Stimulated activated CD8-positive, alpha-beta memory T cell treated with anti-CD3 and anti-CD28 coated beads, Interleukin-2, amount 100 ng/mL, for 1 hour (primary cell): Measurements from ENCODE around the gene TOR1A.

ENCODE experiments used
- DNase-seq, 2 donors: peaks; one replicate each; pipeline ENCODE4 v3.0.0-alpha.2; 2020; ENCODE audit warnings: low read depth in 2 of 2

The TOR1A gene, protein sequence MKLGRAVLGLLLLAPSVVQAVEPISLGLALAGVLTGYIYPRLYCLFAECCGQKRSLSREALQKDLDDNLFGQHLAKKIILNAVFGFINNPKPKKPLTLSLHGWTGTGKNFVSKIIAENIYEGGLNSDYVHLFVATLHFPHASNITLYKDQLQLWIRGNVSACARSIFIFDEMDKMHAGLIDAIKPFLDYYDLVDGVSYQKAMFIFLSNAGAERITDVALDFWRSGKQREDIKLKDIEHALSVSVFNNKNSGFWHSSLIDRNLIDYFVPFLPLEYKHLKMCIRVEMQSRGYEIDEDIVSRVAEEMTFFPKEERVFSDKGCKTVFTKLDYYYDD

DNA sequence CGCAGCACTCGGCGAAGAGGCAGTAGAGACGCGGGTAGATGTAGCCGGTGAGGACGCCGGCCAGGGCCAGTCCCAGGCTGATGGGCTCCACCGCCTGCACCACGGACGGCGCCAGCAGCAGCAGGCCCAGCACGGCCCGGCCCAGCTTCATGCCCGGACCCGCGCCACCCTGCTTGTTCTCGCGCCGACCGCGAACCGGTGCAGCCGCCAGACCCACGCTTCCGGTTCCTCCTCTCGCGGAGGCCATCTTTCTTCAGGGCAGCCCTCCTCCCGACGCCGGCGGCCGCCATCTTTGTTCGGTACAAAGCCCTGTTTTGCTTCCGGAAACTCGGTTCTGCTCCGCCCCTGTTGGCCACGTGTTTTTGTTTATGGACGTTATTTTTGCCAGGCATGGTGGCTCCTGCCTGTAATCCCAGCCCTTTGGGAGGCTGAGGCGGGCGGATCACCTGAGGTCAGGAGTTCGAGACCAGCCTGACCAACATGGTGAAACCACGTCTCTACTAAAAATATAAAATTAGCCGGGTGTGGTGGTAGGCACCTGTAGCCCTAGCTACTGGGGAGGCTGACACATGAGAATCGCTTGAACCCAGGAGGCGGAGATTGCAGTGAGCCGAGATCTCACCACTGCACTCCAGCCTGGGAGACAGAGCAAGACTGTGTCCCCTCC, at the start of gene TOR1A:
Gene TOR1A (minus strand): TSS at position 202 of the 667 bp plus-strand sequence. CDS start 51 bp downstream, at position 151.
- DNase-seq, result peak; percentile 83 to 86

DNA sequence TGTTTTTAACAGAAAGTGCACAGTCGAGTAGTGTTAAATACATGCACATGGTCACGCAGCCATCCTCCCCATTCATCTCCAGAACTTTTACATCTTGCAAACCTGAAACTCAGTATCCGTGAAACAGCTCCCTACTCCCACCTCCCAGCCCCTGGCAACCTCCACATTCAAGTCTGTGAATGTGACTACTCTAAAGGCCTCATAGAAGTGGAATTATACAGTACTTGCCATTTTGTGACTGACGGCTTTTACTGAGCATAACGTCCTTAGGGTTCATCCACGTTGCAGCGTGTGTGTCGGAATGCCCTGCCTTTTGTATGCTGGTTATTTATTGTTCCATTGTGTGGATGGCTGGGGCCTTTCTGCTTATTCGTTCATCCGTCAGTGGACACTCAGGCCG, 47.1 kb upstream of the TOR1A start:
- no peak for DNase-seq

DNA sequence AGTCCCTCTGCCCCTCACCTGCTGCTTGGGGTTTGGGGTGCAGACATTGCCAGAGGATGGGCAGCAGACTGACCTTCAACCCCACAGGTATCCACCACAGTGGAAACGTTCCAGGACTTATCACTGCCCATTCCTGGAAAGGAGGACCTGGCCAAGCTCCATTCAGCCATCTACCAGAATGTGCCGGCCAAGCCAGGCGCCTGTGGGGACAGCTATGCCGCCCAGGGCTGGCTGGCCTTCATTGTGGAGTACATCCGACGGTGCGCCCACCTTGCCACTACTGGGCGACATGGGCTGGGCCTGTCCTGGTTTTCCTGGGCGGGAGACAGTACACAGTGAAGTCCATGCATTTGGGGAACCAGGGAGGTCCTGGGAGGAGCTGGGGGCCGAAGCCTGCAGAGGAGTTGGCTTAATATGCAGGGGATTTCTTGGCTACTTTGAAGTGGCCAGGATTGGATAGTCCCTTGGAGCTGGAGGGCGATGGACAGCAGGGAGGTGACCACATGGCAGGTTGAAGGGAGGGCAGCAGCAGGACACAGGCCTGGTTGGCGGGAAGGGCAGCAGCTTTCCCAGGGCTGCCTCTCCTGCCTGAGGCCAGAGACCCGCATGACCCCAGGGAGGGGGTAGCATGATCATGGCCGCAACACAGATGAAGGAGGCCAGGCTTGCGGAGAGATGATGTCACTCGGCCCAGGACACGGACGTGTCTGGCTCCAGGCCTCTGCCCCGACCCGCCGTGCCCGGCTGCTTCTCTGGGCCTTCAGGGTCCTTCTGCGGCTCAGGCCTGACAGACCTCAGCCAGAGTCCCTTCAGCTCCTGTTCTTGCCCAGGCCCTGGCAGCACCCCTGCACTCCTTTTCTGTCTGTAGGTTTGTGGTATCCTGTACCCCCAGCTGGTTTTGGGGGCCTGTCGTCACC, 45.9 kb upstream of the TOR1A start:
- DNase-seq, result no peak

DNA sequence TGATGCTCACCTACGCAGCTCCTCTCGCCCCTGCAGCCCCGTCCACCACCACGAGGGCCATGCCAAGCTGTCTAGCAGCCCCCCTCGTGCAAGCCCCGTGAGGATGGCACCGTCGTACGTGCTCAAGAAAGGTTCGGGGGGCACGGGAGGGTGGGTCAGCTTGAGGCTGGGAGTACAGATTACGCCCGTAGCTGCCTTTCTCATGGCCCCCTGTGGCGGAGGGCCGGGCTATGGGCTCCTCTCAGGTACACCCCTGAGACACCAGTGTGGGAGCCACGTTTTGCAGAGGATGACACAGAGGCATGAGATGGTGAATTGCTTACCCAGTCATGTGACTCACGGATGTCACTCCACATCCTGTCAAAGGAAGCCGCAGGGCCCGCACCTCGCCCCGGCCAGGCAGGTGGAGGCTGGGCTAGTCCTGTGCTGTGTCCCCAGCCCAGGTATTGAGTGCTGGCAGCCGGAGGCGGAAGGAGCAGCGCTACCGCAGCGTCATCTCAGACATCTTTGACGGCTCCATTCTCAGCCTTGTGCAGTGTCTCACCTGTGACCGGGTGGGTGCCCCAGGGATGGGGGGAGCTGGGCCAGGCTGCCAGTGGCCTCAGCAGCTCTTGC, 45.0 kb upstream of the TOR1A start:
- peak; percentile 77 to 78 for DNase-seq

DNA sequence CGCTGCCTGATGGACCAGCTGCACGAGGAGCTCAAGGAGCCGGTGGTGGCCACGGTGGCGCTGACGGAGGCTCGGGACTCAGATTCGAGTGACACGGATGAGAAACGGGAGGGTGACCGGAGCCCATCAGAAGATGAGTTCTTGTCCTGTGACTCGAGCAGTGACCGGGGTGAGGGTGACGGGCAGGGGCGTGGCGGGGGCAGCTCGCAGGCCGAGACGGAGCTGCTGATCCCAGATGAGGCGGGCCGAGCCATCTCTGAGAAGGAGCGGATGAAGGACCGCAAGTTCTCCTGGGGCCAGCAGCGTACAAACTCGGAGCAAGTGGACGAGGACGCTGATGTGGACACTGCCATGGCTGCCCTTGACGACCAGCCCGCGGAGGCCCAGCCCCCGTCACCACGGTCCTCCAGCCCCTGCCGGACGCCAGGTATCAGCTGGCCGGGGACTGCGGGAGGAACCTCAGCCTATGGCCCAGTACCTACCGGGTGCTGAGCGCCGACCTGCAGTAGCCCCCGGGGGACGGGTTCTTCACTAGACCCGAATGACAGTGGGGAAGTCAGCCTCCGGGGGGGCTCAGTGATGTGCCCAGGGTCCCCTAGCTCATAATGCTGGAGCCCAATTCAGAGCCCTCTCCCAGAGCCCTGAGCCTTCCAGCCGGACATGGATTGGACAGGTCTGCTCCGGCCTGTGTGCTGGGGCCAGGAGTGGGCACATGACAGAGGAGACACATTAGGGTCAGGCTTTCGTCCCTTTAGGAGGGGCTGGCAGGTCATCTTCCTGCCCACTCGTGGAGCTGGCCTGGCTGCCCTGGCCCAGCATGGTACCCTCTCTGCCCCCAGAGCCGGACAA, 44.3 kb upstream of the TOR1A start:
- no peak for DNase-seq

DNA sequence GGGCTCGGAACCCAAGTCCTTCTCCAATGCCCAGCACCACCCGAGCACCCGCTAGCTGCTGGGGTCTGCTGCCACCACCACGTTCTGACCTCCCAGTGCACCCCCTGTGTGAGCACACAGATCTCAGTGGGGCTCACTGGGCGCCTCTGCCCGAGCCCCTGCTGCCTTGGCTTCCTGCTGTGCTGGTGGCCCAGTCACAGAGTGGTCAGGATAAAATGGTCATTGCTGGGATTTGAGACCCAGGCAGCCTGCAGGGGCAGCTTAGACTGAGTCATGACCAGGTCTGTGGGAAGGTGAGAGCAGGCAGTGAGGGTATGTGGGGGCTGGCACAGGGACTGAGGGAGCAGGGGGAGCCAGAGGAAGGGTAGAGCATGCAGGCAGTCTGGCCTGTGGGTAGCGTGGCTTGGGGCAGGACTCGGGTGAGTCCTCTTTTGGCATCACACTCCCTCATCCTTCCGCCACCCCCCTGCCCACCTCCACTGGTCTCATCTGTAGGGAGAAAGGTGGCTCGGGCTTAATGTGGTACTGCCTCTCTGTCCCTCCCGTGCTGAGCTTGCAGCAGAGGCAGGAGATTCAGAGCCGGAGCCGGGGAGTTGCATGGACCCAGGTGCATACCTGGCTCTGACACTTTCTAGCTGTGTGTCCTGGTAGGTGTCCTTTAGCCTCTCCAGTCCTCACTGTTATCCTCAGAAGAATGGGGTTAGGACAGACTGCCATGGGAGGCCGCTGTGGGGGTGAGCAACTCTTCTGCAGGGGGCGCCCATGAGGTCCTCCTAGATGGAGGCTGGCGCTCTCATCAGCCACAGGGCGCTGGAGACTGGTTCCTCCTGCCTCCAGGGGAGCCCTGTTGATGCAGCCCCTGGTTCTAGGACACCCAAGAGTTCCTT, 43.4 kb upstream of the TOR1A start:
- no peak for DNase-seq

DNA sequence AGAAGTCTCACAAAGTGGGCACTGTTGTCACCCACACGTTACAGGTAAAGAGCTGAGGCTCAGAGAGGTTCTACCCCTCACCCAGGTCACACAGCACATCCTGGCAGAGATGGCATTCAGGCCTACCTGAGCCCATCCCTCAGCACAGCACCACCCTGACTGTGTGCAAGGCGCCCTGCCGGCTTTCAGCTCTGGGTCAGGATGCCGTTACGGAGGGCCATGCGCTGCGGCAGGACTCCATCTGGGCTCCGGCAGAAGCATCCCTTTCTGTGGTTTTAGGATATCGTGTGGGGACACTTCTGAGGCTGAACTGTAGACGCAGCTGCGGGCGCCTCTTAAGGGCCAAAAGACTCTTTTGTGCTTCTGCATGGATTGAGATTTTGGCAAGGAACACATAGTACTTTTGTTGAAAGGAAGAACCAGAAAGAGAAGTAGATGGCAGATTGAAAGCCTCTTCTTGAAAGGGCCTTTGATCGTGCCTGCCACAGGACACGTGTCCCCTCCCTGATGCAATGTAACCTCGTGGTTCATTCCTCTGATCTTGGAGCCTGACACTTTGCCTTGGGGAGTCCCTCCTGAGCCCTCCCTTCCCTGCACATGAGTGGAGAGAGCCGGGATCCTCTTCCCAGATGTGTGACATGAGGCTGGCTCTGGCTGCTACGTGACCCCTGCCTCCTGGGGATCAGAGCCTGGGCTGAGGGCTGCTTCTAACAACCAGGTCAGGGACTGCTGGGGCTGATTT, 42.6 kb upstream of the TOR1A start:
- DNase-seq, result no peak

DNA sequence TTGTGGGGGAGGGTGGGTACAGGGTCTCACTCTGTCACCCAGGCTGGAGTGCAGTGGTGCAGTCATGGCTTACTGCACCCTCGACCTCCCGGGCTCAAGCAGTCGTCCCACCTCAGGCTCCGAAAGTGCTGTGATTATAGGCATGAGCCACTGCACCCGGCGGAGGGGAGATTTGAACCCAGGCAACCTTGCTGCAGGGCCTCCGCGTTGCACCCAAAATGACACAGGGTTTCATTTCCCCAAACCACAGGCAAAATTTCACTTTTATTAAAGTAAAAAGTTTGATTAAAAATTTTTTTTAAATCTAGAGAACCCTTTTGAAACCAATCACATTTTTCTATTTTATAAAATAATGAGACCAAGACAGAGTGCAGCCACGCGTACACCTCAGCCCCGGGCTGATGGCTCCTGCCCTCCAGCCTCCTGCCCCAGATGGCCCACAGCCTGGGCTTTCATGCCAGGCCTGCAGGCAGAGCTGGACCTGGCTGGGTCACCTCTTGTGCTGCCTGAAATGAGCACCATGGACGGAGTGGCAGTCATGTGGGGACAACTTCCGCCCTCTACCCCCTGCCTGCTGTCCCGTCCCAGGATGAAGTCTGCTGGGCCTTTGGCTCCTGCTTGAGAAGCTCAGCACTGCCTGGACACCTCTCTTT, 41.9 kb upstream of the TOR1A start:
- DNase-seq, result no peak

DNA sequence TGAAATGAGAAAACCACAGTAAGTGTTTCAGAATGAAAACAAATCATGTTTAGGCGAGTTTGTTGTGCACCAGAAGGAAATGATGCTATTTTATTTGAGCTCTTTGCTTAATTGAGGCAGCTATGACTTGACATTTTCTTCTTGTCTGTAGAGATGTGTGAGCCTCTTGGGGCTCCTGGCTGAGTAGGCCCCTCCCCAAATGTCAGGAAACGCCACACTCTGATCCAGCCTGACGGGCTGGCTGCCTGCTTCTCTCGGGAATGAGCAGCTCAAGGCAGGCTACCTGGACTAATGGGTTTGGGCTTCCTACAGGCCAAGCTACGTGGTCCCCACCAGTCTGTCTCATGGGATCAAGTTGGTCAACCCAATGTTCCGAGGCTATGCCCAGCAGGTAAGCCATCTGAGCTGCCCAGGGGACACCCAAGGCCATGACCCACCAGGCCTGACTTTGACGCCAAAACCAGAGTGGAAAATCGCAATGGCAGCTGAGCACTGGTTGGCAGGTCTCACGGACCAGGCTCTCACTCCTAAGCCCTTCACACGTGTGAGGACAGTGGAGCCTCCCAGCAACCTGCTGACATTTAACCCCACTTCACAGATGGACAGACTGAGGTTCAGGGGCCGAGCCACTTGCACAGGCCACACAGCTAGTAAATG, 41.2 kb upstream of the TOR1A start:
- DNase-seq, result no peak

DNA sequence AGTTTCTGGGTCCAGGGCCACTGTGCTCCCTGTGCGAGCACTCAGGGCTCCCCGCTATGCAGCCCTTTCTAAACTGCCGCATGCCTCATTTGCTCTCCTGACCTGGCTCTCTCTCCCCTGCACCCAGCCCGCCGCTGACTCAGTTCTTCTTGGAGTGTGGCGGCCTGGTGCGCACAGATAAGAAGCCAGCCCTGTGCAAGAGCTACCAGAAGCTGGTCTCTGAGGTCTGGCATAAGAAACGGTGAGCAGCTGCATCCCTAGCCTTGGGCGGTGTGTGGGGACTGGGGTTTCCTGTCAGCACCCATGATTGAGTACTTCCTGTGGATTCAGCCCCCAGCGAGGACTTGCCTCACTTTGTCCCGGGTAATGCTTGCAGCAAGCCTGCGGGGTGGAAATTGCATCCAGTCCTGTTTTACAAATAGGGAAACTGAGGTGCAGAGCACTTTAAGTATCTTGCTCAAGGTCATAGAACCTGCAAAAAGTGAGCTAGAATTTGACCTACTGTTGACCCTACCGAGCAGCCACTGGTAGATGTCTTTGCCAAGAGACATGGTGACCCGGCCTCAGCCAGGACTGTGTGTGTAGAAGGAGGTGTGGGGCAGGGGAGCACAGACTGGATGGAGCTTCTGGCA, 39.2 kb upstream of the TOR1A start:
- peak; percentile 31 to 55 for DNase-seq

DNA sequence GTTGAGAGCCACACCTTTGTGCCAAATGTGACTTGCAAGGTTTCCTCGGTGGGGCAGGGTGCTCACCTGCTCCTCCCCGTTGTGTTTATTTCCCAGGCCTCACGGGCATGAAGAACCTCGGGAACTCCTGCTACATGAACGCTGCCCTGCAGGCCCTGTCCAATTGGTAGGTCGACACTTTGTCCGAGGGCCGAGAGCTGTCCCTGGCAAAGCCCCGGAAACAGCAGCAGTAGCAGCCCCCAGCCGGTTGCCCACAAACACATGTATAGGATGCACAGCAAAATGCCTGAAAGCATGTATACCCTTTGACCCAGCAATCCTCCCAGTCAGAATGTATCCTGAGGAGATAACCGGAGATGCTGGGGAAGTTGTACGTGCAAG, 37.5 kb upstream of the TOR1A start:
- no peak for DNase-seq

DNA sequence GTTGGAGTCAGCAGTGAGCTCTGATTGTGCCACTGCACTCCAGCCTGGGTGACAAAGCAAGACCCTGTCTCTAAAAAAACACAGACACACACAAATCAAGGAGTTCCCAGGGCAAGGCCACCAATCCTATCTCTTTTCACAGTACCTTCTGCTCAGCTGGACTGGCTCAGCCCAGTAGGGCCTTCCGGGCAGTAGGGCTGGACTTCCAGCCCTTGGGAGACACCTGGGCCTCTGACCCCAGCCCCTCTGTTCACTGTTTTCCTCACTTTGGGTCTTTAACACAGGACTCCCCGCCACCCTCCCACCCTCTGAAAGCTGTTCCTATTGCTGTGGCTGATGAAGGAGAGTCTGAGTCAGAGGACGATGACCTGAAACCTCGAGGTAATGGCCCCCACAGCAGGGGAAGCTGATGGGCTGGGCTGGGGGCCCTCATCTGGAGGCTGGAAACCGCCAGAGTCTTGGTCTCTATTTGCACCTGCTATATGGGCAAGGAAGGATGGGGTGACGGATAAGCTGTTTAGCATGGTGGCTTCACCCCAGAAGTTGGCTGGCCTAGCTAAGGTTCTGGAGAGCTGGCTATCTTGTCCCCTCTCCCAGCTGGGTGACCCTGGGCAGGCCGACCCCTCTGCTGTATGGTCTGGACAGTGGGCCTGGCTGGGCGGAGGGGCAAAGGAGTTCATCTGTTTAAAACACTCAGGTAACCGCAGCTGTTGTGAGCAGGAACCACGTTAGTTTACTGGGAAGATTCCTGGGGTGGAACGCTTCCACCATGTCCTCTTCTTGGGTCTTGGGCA, 36.9 kb upstream of the TOR1A start:
- no peak for DNase-seq

DNA sequence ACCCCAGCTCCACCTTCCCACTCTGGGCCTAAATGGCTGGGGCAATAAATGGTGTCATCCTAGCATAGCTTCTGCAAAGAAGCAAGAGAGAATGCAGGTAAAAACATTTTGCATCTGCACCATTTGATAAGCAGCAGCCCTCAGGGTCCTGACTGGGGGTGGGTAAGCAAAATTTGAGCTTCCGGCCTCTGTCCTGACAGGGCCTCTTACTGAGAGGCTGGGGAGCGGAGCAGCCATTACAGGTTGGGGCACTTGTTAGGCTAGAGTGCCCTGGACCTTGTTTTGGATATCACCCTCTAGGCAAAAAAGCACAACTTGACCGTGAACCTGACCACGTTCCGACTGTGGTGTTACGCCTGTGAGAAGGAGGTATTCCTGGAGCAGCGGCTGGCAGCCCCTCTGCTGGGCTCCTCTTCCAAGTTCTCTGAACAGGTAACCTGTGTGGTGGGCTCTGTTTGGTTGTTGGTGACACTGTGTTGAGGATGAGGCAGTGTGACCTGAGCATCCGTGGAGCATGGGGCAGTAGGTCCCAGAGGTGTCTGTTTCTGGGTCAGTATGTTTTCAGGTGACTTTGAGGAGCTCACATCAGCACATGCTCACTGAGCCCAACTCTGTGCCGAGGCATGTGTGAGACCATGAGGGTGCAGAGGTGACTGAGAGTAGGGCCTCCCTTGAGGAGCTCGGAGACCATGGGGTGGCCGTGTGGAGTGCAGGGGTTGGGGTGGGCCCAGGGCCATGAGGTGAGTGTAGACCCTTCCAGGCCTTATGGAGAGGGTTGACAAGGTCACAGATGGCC, 34.4 kb upstream of the TOR1A start:
- DNase-seq, result no peak

DNA sequence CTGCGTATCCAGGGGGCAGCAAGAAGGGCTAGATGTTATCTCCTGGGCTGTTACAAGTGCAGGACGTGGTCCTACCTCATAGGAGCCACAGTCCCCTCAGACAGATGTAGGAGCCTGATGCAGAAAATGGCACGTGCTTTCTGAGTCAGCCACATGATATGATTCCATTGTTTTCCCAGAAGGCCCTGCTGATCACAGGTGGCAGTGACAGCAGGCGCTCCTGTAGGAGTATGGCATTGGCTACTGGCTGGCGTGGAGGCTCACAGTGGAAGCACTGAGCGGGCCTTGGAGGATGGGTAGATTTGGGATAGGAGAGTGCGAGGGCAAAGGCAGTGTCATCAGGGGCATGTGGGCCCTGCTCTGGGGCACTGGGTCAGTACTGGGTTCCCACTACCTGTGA, 33.3 kb upstream of the TOR1A start:
- no peak for DNase-seq

DNA sequence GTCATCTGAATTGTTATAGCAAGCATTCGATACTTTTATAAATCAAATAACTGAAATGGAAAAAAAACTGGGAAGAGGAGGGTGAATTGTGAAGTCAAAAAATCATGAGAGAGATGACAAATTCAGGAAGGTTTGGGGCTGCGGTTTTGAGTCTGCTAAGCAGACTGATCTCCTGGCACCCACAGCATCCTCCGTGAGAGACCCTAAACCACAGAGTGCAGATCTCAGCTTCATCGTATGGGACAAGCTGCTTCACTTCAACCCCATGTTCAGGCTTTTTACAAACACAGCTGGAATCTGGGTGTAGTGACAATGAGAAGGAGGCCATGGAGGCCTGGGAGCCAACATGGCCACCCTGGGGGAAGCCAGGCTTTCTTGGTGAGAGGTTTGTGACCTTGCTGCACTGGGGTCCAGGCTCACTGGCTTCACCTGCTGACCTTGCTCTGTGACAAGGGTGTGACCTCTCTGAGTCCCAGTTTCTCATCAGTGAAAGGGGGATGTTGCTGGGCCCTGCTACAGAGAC, 30.7 kb upstream of the TOR1A start:
- no peak for DNase-seq

DNA sequence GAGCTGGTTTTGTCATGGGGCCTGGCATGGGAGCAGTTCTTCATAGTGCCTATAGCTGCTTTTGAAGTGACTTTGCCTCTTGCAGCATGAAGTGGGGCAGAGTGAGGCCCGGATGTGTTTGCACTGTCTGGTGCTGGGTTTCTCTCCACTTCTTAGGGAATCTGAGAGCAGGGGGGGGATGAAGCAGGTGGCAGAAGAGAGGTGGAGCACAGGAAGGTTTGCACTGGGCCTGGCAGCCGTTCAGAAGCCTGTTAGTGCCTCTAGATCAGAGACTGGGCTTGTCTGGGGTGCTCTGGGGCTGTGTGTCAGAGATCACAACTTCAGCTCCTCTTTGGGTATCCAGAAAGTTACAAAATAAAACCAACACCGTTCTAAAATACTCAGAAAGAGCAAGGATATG, 29.7 kb upstream of the TOR1A start:
- no peak for DNase-seq
